ENCODE results near the gene POU2AF1.

The POU2AF1 gene

DNA sequence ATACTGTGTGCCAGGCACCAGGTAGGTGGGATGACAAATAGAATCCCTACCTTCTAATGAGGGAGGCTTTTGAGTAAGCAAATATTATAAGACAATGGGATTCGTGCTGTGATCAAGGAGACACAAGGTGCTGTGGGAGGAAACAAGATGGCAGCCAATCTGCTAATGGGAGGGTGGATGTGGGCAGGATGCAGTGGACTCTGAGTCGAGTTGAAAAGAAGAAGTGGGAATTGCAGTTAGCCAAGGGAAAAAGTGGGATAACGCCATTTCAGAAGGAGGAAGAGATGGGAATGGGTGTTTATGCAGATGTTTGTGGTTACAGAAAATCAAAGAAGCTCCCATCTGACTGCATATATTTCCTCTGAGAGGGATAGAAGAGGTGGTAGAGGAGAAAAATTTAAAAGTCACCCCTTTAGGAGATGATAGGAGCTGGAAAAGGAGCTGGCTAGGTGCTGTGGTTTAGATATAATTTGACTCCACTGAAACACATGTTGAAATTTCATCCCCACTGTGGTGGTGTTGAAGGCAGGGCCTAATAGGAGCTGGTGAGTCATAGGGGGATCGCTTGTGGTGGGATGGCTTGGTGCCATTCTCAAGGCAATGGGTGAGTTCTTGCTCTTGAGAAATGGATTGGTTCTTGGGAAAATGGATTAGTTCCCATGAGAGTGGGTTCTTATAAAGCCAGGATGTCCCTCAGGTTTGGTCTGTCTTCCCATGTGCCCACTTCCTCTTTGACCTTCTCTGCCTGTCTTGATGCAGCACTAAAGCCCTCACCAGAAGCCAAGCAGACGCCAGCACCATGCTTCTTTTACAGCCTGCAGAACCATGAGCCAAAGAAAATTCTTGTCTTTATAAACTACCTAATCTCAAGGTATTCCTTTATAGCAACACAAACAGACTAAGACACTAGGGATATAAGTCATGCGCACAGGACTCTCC lies 30.0 kb upstream of the POU2AF1 start:
- no peak for TF ChIP-seq ZFX (IDR thresholded peaks at IDR 0.05; ENCODE audit: borderline replicate concordance)
- no peak for TF ChIP-seq CTCF (IDR thresholded peaks at IDR 0.05)
- no peak overlapping the region for H3K27ac ChIP-seq

DNA sequence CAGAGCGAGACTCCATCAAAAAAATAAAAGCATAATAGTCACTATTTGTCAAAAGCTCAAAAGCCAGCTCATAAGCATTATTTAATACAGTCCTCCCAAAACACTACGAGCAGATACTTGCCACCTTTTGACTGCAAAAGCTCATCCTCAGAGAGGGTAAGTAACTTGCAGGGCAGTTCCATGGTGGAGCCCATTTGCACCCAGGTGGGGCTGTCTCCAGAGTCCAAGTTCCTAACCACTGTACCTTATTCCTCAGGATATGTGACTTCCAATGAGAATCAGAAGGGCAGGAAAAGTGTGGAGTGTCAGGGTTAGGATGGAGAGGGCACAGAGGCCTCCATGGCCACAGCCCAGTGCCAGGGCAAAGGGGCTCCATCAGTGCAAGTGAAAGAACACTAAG lies 28.6 kb upstream of the POU2AF1 start:
- TF ChIP-seq ZFX (IDR thresholded peaks at IDR 0.05; ENCODE audit: borderline replicate concordance), result no peak
- no peak overlapping the region for H3K27ac ChIP-seq

DNA sequence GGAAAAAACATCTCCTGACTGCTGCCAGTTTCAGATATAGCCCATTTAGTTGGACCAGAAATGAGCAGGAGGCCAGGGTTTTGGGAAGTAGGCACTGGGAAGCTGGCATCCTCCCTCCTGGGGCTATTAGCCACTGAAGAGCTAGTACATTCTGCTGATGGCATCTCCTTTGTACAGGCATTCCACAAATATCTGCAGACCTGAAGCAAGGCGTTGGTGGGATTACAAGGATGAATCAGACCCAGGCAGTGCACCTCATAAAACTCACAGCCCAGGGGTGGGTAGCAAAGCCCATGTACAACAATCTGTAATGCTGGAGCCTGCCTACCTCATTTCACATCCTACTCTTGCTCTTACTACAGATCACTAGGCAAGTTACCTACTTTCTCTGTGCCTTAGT lies 27.5 kb upstream of the POU2AF1 start:
- TF ChIP-seq CTCF (IDR thresholded peaks at IDR 0.05) (no peak), ZFX (IDR thresholded peaks at IDR 0.05; ENCODE audit: borderline replicate concordance) (no peak)
- no peak overlapping the region for H3K27ac ChIP-seq

DNA sequence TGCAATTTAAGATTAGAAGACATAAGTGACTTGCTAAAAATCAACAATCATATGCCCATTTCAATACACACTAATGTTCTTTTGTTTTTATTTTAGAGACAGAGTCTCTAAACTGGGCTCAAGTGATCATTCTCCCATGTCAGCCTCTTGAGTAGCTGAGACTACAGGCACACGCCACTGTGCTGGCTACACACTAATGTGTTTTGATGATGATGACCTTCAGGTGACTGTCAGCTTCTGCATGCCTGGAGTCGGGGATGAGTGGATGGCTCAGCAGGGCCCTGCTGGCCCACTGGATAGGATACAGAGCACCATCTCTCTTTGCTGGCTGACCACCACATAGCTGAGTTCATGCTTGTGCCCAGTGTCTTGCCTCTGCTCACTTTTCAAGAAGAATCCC lies 27.0 kb upstream of the POU2AF1 start:
- H3K27ac ChIP-seq, result no peak overlapping the region
- no peak for TF ChIP-seq CTCF (IDR thresholded peaks at IDR 0.05)
- no peak for TF ChIP-seq ZFX (IDR thresholded peaks at IDR 0.05; ENCODE audit: borderline replicate concordance)

DNA sequence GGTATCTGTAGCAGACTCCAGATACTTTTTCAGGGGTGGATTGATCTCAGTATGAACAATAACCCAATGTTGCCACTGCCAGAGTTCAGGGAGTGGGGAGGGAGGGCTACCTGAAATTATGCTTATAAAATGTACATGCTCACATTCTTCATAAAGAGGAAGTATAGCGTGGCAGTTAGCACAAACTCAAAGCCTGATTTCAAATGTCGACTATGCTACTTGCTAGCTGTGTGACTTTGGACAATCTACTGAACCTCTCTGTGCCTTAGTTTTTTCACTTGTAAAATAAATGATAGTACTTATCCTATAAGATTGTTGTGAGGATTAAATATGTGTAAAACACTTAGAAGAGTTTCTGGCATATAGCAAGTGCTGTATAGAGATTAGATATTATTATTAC lies 26.5 kb upstream of the POU2AF1 start:
- TF ChIP-seq ZFX (IDR thresholded peaks at IDR 0.05; ENCODE audit: borderline replicate concordance) (no peak), CTCF (IDR thresholded peaks at IDR 0.05) (no peak)
- no peak overlapping the region for H3K27ac ChIP-seq

DNA sequence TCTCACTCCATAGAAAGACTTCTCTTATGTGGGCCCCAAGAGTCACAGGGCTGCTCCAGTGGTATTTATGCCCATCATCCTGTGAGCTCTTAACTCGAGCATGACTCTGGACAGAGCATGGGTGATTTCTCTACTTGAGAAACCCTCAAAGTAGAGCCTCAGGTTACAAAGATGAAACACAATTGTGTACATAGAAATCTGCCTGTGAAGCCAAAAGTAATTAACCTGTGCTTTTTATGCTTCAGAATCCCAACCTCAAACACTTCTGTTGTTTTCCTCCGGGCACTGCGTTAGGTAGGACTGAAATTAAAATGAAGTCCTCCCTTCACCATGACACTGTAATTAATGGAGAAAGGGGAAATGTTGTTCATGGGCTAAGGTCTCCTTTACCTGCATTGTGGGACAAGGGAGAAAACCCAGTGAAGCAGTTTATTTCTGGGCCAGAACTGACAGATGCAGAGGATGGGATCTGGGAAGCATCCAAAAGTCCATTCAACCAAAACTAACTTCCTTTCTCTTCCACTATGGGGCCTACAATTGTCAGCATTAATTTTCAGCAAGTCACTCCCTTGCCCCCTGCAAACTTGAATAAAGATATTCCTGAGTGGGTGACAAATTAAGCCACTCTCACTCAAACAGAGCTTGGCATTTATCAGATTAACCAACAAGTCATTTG lies 24.1 kb upstream of the POU2AF1 start:
- TF ChIP-seq CTCF (IDR thresholded peaks at IDR 0.05) (no peak), ZFX (IDR thresholded peaks at IDR 0.05; ENCODE audit: borderline replicate concordance) (no peak)
- H3K27ac ChIP-seq, result peak overlapping the region; percentile 1; the same call in 1 of the 2 replicates

- 0 out of 2 replicates have a peak overlapping the region, but pooled peaks have one; percentile 1 for H3K27ac ChIP-seq
- TF ChIP-seq CTCF (IDR thresholded peaks at IDR 0.05) (no peak), ZFX (IDR thresholded peaks at IDR 0.05; ENCODE audit: borderline replicate concordance) (no peak)
Observed at GRCh38 chr11:111402411-111402810, 23.3 kb upstream of the POU2AF1 start.

DNA sequence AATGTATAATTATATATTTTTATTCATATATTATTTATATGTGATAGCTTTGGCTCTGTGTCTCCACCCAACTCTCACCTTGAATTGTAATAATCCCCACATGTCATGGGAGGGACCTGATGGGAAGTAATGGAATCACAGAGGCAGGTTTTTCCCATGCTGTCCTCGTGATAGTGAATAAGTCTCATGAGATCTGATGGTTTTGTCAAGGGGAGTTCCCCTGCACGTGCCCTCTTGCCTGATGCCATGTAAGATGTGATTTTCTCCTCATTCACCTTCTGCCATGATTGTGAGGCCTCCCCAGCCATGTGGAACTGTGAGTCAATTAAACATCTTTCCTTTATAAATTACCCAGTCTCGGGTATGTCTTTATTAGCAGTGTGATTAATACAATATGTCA lies 22.9 kb upstream of the POU2AF1 start:
- H3K27ac ChIP-seq, result 0 out of 2 replicates have a peak overlapping the region, but pooled peaks have one; percentile 1
